ENCODE data around the gene GRK1.

The GRK1 gene

GRCh38 chr13:113763254-113763653 lies 96.2 kb downstream of the GRK1 start:
- no peak for DNase-seq

DNA sequence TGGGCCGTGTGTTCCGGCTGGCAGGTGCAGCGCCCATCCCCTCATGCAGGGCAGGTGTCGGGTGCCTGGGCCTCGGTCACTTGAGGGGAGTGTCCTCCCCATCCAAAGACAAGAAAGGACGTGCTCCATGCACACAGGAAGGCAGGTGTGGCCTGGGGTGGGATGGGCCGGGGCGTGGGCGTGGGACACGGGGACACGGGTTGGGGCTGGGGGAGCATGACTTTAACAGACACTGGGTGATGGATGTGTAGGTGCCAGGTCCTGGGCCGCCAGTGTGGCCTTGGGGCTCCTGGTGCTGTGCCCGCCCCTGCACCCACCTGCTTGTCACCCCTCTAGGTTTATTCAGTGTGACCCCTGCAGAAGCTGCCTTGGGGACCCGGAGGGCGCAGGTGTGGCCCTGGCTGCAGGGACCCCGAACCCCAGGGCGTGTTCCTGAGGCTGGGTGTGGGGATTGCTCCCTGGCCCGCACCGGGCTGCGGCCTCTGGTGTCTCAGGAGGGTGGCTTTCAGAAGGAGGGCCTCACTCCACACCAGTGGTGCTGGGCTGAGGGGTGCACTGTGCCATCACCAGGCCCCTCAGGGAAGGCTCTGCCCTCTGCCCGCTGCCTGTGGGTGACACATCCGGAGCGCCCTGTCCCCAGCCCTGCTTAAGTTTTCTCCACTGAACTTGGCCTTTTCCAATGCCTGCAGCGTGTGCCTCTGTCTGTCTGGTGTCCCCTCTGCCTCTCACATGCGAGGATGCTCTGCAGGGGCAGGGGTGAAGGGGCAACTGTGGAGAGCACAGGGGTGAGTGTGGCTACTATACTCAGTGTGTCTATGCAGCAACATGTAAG lies 97.2 kb downstream of the GRK1 start:
- DNase-seq, result no peak

- DNase-seq, result no peak
These were observed 98.0 kb downstream of the GRK1 start for GRCh38 chr13:113764793-113765563.

- DNase-seq, result no peak
These were observed 98.5 kb downstream of the GRK1 start for GRCh38 chr13:113765564-113765910.

DNA sequence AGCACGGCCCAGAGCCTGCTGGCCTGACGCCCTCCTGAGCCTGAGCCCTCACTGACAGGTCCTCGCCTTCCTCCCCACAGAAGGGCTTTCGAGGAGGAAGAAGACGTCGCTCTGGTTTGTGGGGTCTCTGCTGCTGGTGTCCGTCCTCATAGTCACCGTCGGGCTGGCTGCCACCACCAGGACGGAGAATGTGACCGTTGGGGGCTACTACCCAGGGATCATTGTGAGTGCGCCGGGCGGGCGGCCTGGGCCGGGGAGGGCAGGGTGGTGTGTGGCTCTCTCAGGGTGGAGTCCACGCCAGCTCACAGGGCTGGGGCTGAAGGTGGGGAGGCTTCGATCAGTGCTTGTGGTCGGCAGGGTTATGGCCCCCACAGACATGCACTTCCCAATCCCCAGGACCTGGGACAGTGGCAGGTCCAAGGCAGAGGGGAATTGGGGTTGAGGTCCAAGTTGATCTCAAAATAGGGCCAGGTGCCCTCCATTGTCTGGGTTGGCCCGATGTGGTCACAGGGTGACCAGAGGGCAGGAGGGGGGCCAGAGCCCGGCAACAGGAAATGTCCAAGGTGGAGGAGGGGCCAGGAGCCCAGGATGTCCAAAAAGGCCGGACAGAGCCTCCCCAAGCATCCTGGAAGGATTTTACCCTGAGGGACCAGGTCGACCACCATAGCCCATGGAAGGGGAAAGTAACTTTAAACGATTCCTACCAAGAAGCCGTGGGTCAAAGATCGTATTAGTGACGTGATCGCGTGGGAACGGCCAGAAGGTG lies 99.2 kb downstream of the GRK1 start:
- no peak for DNase-seq

- DNase-seq, result no peak
These were observed 100.3 kb downstream of the GRK1 start for GRCh38 chr13:113767366-113767765.

DNA sequence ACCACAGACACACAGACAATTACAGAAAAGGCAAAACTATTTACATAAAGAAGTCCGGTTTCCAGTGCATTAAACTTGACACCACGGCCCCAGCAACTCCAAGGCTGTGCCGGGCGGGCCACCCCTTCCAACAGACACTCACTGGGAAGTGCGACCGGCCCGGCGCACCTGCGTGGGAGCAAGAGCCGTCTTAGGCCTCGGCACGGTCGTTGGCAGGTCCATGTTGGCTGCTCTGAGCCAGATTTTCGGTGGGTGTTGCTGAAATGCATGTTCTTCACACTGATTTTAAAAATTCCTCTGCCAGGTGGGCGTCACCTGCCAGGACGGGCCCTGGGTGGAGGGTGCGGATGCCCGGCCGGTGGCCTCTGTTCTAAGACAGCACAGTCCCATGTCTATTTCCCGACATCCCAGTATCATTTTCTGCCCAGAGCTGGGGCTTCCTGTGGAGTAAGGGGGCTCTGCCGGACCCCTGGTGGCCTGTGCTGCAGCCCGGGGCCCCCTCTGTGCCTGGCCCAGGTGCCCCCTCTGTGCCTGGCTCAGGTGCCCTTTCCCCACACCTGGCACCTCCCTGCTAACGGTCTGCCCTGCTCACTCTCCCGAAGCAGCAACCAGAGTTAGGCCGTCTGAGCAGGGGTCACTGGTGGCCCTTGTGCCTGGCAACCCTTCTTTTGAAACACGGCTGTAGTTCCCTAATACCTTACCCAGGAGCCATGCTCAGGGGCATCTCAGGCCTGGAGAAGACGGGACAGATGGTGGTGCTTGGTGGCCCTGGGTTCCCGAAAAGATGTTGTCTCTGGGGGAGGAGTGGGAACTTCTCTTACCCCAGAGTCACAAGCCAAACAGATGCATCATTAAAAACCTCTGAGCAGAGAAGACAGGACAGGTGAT lies 101.2 kb downstream of the GRK1 start:
- DNase-seq, result no peak

- DNase-seq, result no peak
These were observed 102.1 kb downstream of the GRK1 start for GRCh38 chr13:113769106-113769505.

GRCh38 chr13:113769881-113770280 lies 102.9 kb downstream of the GRK1 start:
- DNase-seq, result no peak

DNA sequence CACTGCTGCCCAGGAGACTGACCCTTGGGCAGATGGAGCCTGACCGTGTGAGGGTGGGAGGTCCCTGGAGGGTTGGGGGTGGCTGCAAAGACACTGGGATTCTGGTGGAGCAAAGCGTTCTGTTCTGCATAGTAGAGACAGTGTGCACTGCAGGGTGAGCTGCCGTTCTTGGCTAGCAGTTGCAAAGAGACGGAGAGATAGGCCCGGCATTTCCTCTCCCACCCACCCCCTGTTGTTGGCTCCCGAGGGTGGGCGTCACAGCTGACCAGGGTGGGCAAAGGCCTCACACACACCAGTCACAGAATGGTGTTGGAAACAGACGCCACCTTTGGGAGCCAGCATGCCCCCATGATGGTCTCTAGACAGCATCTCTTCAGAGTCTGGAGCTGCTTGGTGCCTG lies 103.4 kb downstream of the GRK1 start:
- no peak for DNase-seq

DNA sequence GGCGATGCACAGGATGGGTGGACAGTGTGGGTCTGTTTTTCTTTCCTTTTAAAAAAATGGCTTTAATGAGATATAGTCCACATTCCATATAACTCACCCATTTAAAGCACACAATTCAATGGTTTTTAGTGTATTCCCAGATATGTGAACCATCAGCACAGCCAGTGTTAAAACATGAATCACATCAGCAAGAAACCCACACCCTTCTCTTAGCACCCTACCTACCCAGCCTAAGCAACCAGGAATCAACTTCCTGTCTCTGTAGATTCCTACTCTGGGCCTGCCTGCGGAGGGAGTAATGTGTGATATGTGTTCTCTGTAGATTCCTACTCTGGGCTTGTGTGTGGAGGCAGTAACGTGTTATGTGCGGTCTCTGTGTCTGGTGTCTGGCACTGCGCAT lies 103.9 kb downstream of the GRK1 start:
- no peak for DNase-seq

DNA sequence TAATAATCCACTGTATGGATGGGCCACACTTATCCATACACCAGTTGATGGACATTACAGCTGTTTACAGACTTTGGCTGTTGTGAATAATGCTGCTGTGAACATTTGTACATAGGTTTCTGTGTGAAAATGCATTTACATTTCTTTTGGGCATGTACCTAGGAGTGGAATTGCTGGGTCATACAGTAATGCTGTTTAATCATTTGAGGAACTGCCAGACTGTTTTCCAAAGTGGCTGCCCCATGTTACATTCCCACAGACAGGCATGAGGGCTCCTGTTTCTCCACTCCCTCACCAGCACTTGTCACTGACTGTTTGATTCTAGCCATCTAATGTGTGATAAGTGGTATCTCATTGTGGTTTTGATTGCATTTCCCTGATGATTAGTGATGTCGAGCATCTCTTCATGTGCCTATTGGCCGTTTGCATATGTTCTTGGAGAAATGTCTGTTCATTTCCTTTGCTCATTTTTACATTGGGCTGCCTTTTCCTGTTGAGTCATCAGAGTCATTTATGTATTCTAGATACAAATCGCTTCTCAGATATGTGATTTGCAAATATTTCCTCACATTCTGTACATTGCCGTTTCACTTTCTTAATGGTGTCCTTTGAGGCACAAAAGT lies 104.8 kb downstream of the GRK1 start:
- no peak for DNase-seq

DNA sequence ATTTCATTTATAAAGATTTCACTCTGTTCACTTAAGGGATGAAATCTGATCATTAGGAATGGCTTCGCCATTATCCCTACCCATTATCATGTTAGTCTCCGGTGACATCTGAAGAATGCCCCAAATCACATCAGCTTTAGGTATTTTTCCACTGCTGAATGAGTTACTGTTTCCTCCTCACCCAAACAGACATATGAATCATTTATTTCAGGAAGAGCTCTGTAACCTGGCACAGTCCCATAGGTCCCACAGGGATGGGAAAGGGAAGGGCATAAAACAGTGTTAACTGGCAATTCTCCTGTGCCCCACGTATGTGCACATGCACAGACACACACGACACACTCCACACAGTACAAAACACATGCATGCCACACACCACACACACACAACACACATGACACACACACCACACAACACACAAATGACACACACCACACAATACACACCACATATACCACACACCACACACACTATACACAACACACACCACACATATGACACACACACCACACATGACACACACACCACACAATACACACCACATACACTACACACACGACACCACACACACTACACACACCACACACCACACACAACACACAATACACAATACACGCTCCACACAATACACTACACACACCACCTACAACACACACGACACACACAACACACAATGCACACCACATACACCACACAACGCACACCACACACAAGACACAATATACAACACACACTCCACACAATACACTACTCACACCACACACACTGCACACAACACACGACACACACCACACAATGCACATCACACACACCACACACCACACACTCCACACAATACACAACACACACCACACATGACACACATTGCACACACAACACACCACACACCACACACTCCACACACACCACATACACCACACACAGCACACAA lies 107.4 kb downstream of the GRK1 start:
- DNase-seq, result no peak

GRCh38 chr13:113775451-113776145 lies 108.6 kb downstream of the GRK1 start:
- DNase-seq, result no peak

GRCh38 chr13:113776231-113777125 lies 109.5 kb downstream of the GRK1 start:
- peak; percentile 62 for DNase-seq

DNA sequence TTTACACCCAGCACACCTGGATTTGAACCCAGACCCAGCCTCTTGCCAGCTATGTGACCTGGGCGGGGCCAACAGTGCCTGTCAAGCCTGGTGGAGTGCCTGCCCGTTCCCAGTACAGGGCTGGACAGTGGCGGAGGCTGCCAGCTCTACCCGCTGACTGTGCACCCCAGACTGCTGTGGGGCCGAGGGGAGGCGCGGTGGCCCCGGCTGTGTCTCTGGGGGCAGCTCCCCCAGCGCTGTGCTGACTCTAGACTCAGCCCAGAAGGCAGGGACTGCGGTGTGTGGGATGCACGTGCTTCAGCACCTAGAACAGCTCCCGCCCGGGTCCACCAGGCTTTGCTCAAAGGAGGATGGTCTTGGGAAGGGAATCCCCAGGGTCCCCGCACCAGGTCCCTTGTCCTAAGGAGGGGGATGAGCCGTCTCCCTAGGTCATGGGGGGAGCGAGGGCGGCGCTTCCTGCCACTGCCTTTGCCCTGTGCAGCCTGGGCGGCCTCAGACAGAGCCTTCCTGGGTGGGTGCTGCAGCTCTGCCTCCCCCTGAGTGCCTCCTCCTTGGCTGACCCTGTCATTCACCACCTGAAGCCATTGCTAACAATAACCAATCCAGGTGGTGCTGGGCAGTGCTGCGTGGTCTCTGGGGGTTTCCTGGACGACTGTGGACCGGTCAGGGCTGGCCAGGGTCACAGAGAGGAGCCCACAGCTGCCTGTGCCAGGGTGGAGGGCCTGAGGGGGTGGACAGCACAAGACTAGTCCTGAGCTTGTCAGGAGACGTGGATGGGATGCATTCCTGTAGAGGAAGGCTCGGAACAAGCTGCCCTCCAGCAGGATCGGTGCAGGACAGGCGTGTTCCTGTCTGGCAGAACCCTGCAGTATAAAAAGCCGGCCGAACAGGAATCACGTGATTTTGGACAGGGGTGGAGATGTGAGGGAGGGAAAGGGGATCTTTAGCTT lies 110.6 kb downstream of the GRK1 start:
- no peak for DNase-seq

GRCh38 chr13:113781571-113781970 lies 114.6 kb downstream of the GRK1 start:
- no peak for DNase-seq

DNA sequence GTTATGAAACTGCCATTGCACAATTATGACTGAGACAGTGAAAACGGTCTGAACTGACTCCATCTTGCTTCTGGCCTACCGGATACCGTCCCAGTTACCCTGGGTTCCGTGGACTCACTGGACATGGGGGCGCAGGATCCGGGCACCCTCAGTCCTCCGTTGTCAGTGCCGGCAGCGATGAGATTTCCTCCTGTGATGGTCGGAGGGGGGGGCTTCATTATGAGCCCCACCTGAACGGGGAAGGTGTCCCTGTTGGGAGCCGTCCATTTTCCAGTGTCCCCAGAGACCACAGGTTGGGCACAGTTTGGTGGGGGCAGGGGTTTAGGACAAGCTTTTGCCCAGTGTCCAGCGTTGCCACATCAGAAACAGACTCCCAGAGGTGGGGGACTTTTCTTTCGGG lies 115.5 kb downstream of the GRK1 start:
- DNase-seq, result no peak

Data from NCI-H1105 (cell line).